HepG2 (cell line): Measurements from ENCODE around the gene UBE2O. TPM values are rescaled to one million over a fixed set of nuclear protein-coding genes. Genes with fewer than 3 reads are reported as not detected.

Experiments used
- CENPBD1 ChIP-seq: sonication (generic); formaldehyde crosslinking; IDR thresholded peaks from 2 replicates; pipeline ENCODE4 v1.8.0; 2022; ENCODE audit warnings: missing genetic modification reagents, low read depth, mild to moderate bottlenecking, borderline replicate concordance
- CENPT ChIP-seq: sonication (generic); formaldehyde crosslinking; IDR thresholded peaks from 2 replicates; pipeline ENCODE4 v1.8.0; 2022; ENCODE audit warnings: low read depth, mild to moderate bottlenecking, moderate library complexity, missing genetic modification reagents
- DNMT1 ChIP-seq: sonication (generic); formaldehyde crosslinking; IDR thresholded peaks from 2 replicates; pipeline ENCODE4 v1.5.1; 2020; ENCODE audit warnings: mild to moderate bottlenecking, missing genetic modification reagents
- HDAC2 ChIP-seq: sonication (generic); formaldehyde crosslinking; IDR thresholded peaks from 2 replicates; pipeline ENCODE4 v1.4.0; 2020; ENCODE audit warnings: missing genetic modification reagents
- HMG20A ChIP-seq: IDR thresholded peaks from 2 replicates; pipeline ENCODE4 v1.6.1; 2016; ENCODE audit warnings: borderline replicate concordance
- MAFG ChIP-seq: sonication (generic); formaldehyde crosslinking; IDR thresholded peaks from 2 replicates; pipeline ENCODE4 v1.5.1; 2020; ENCODE audit warnings: mild to moderate bottlenecking, missing genetic modification reagents
- MED1 ChIP-seq: sonication (generic); formaldehyde crosslinking; IDR thresholded peaks from 2 replicates; pipeline ENCODE4 v1.4.0; 2020; ENCODE audit warnings: missing genetic modification reagents
- NCOA2 ChIP-seq: sonication (generic); formaldehyde crosslinking; IDR thresholded peaks from 2 replicates; pipeline ENCODE4 v1.8.0; 2022; ENCODE audit warnings: inconsistent platforms
- SALL1 ChIP-seq: sonication (generic); formaldehyde crosslinking; IDR thresholded peaks from 2 replicates; pipeline ENCODE4 v1.8.0; 2022; ENCODE audit warnings: mild to moderate bottlenecking, missing genetic modification reagents
- SNAPC4 ChIP-seq: sonication (generic); formaldehyde crosslinking; IDR thresholded peaks from 2 replicates; pipeline ENCODE4 v1.4.0; 2020; ENCODE audit warnings: mild to moderate bottlenecking, missing genetic modification reagents
- SP2 ChIP-seq: sonication (generic); formaldehyde crosslinking; IDR thresholded peaks from 2 replicates; pipeline ENCODE4 v1.5.1; 2020; ENCODE audit warnings: mild to moderate bottlenecking, missing genetic modification reagents
- ZNF225 ChIP-seq: sonication (generic); formaldehyde crosslinking; IDR thresholded peaks from 2 replicates; pipeline ENCODE4 v1.4.0; 2020; ENCODE audit warnings: mild to moderate bottlenecking, missing genetic modification reagents
- ZNF580 ChIP-seq: IDR thresholded peaks from 2 replicates; pipeline ENCODE4 v1.6.1; 2016; ENCODE audit warnings: low read depth, borderline replicate concordance
- ZNF646 ChIP-seq: sonication (generic); formaldehyde crosslinking; IDR thresholded peaks from 2 replicates; pipeline ENCODE4 v1.9.0; 2021; ENCODE audit warnings: mild to moderate bottlenecking, missing genetic modification reagents
- ZNF704 ChIP-seq: sonication (generic); formaldehyde crosslinking; IDR thresholded peaks from 2 replicates; pipeline ENCODE4 v1.8.1; 2023; ENCODE audit warnings: mild to moderate bottlenecking, inconsistent platforms, moderate library complexity, missing genetic modification reagents, borderline replicate concordance
- polyA plus RNA-seq, 8 experiments: library from polyadenylated mRNA; depleted of rRNA in 3 of 8; stranded (reverse) in 7 of 8; unstranded in 1 of 8; fragments of >200 nt; fragmentation: Illumina TruSeq in 4 of 8; extraction: Trizol in 4 of 8; gene quantifications; 2 replicates each; pipeline versions ENCODE4 v1.2.1 to v1.2.3, GENCODE V29; 2011 to 2016; ENCODE audit warnings: low read depth in 4 of 8, missing spikeins in 1 of 8, mixed read lengths in 1 of 8; ENCODE audit not compliant: insufficient read depth in 1 of 8
- total RNA-seq, 5 experiments: library from RNA; depleted of rRNA; stranded (reverse); fragments of >200 nt; fragmentation: Illumina TruSeq; extraction: Trizol; gene quantifications; 2 replicates each; pipeline ENCODE4 v1.2.3, GENCODE V29; 2016; ENCODE audit warnings: low read depth in 1 of 5

The UBE2O gene
- total and polyA plus RNA-seq, 2 of the 13 experiments (the other 11 are each of a cell fraction or from before 2014, with no cell fraction given): 21.5 to 23.5 TPM

GRCh38 chr17:76452660-76453430 lies at the start of gene UBE2O (continued):
- TF ChIP-seq ZNF646 (no peak), NCOA2 (CRISPR knock-in tag) (0 out of 2 replicates have a peak, but pooled peaks have one; percentile 4), SP2 (CRISPR knock-in tag) (0 out of 2 replicates have a peak, but pooled peaks have one; percentile 44), ZNF225 (CRISPR knock-in tag) (no peak; the same call in 1 of the 2 replicates), CENPBD1 (no peak), MED1 (CRISPR knock-in tag) (peak; percentile 10; the same call in 1 of the 2 replicates), SNAPC4 (no peak), DNMT1 (peak; percentile 43; the same call in 1 of the 2 replicates), CENPT (CRISPR knock-in tag) (peak; percentile 83; the same call in 1 of the 2 replicates), ZNF580 (no peak), ZNF704 (peak; percentile 67; the same call in 1 of the 2 replicates), HDAC2 (peak; percentile 72; the same call in 1 of the 2 replicates), MAFG (CRISPR knock-in tag) (no peak), HMG20A (CRISPR knock-in tag) (no peak), SALL1 (CRISPR knock-in tag) (peak; percentile 57)
